T-helper 1 cell (primary cell): Measurements from ENCODE around the gene COPG2.

Source experiments
- DNase-seq, 5 donors: peaks; one replicate each; pipeline ENCODE4 v3.0.0-alpha.2; 2012 to 2020

COPG2 gene

GRCh38 chr7:130463553-130464434 is 204.8 kb downstream of the COPG2 start:
- DNase-seq = no peak

GRCh38 chr7:130461272-130461671 is 207.3 kb downstream of the COPG2 start:
- DNase-seq = no peak

GRCh38 chr7:130458257-130458656 is 210.3 kb downstream of the COPG2 start:
- DNase-seq = peak in 1 of 5 donors; percentile 24
